ENCODE data around the gene REX1BD.

GRCh38 chr19:18606281-18607225, 18.0 kb downstream of the REX1BD start, which contains the start of gene CRLF1:
- no peak for TF ChIP-seq RAD21 (conservative IDR thresholded peaks at IDR 0.05)
- TF ChIP-seq CTCF (IDR thresholded peaks at IDR 0.05; ENCODE audit: poor library complexity, severe bottlenecking) = no peak
- no peak for TF ChIP-seq REST (IDR thresholded peaks at IDR 0.05; ENCODE audit: borderline replicate concordance)
- TF ChIP-seq POLR2AphosphoS5 (IDR thresholded peaks at IDR 0.05) = no peak
- TF ChIP-seq MXI1 (conservative IDR thresholded peaks at IDR 0.05; ENCODE audit: poor library complexity, severe bottlenecking) = no peak
- TF ChIP-seq EZH2 (IDR thresholded peaks at IDR 0.05; ENCODE audit: borderline replicate concordance, insufficient read depth, low read length, poor library complexity, severe bottlenecking) = no peak
- TF ChIP-seq TAF1 (IDR thresholded peaks at IDR 0.05; ENCODE audit: low read depth) = no peak
- no peak for TF ChIP-seq SMC3 (conservative IDR thresholded peaks at IDR 0.05; ENCODE audit: poor library complexity)
- TF ChIP-seq EP300 (conservative IDR thresholded peaks at IDR 0.05; ENCODE audit: poor library complexity, severe bottlenecking) = no peak
